T-helper 2 cell treated with Interferon-gamma antibody and Interleukin-4, amounts not matched to agents 5 μg/mL and 100 μg/mL, for 36 hours (primary cell): ENCODE results near the gene STK11.

Source experiments
- DNase-seq: peaks from one replicate; pipeline ENCODE4 v3.0.0; 2021; ENCODE audit warnings: low spot score
- H3K27ac Mint-ChIP-seq: one replicate; pipeline ENCODE4 v1.8.0; 2021; ENCODE audit warnings: mild to moderate bottlenecking, mixed read lengths
- H3K27me3 Mint-ChIP-seq: one replicate; pipeline ENCODE4 v1.8.0; 2021; ENCODE audit warnings: low read depth, mixed read lengths
- H3K36me3 Mint-ChIP-seq: one replicate; pipeline ENCODE4 v1.8.0; 2021; ENCODE audit warnings: low read depth, mixed read lengths
- H3K4me1 Mint-ChIP-seq: one replicate; pipeline ENCODE4 v1.8.0; 2021; ENCODE audit warnings: low read depth, mixed read lengths
- H3K4me3 Mint-ChIP-seq: one replicate; pipeline ENCODE4 v1.8.0; 2022; ENCODE audit warnings: mild to moderate bottlenecking, moderate library complexity, mixed read lengths
- H3K9me3 Mint-ChIP-seq: one replicate; pipeline ENCODE4 v1.8.0; 2021; ENCODE audit warnings: mixed read lengths

The STK11 gene

GRCh38 chr19:1211494-1212234, 6.1 kb downstream of the STK11 start:
- Mint-ChIP-seq H3K27ac (peak overlapping the region; percentile 41), H3K9me3 (no peaks in the 10 kb centered on the region), H3K27me3 (no peaks in the 10 kb centered on the region), H3K36me3 (peaks cover 29% of the 10 kb centered on the region), H3K4me3 (peak overlapping the region; percentile 46), H3K4me1 (peaks cover 37% of the 10 kb centered on the region)
- no peak for DNase-seq

GRCh38 chr19:1213391-1214286, 8.1 kb downstream of the STK11 start:
- Mint-ChIP-seq H3K36me3 (peaks cover 15% of the 10 kb centered on the region), H3K27ac (peak overlapping the region; percentile 96), H3K4me1 (peaks cover 28% of the 10 kb centered on the region), H3K9me3 (no peaks in the 10 kb centered on the region), H3K4me3 (peak overlapping the region; percentile 83), H3K27me3 (no peaks in the 10 kb centered on the region)
- DNase-seq = peak; percentile 59

GRCh38 chr19:1214299-1214861, 8.8 kb downstream of the STK11 start:
- no peak for DNase-seq
- H3K27me3 Mint-ChIP-seq = no peaks in the 10 kb centered on the region
- H3K27ac Mint-ChIP-seq = peak overlapping the region; percentile 96
- peaks cover 15% of the 10 kb centered on the region for H3K36me3 Mint-ChIP-seq
- H3K4me3 Mint-ChIP-seq = peak overlapping the region; percentile 83
- no peaks in the 10 kb centered on the region for H3K9me3 Mint-ChIP-seq
- peaks cover 28% of the 10 kb centered on the region for H3K4me1 Mint-ChIP-seq

GRCh38 chr19:1214862-1215731, 9.5 kb downstream of the STK11 start:
- Mint-ChIP-seq H3K27ac (no peak overlapping the region), H3K27me3 (no peaks in the 10 kb centered on the region), H3K4me3 (no peak overlapping the region), H3K4me1 (peaks cover 25% of the 10 kb centered on the region), H3K9me3 (no peaks in the 10 kb centered on the region), H3K36me3 (peaks cover 13% of the 10 kb centered on the region)
- DNase-seq = no peak

GRCh38 chr19:1216756-1217155, 11.2 kb downstream of the STK11 start:
- H3K4me1 Mint-ChIP-seq = peaks cover 17% of the 10 kb centered on the region
- DNase-seq = no peak
- H3K9me3 Mint-ChIP-seq = no peaks in the 10 kb centered on the region
- H3K27me3 Mint-ChIP-seq = no peaks in the 10 kb centered on the region
- no peak overlapping the region for H3K4me3 Mint-ChIP-seq
- peaks cover 10% of the 10 kb centered on the region for H3K36me3 Mint-ChIP-seq
- no peak overlapping the region for H3K27ac Mint-ChIP-seq

- Mint-ChIP-seq H3K9me3 (no peaks in the 10 kb centered on the region), H3K27ac (no peak overlapping the region), H3K4me3 (no peak overlapping the region), H3K27me3 (no peaks in the 10 kb centered on the region), H3K36me3 (peaks cover 9% of the 10 kb centered on the region), H3K4me1 (peaks cover 16% of the 10 kb centered on the region)
- DNase-seq = no peak
Observed at GRCh38 chr19:1217366-1217765, 11.8 kb downstream of the STK11 start.

- no peaks in the 10 kb centered on the region for H3K9me3 Mint-ChIP-seq
- no peak for DNase-seq
Observed at GRCh38 chr19:1218751-1219567, 13.4 kb downstream of the STK11 start.

GRCh38 chr19:1219786-1220476, 14.4 kb downstream of the STK11 start:
- no peak overlapping the region for H3K4me3 Mint-ChIP-seq
- H3K27ac Mint-ChIP-seq = no peak overlapping the region
- H3K27me3 Mint-ChIP-seq = no peaks in the 10 kb centered on the region
- H3K4me1 Mint-ChIP-seq = peaks cover 3% of the 10 kb centered on the region
- no peaks in the 10 kb centered on the region for H3K9me3 Mint-ChIP-seq
- no peaks in the 10 kb centered on the region for H3K36me3 Mint-ChIP-seq
- DNase-seq = no peak

More at GRCh38 chr19:1218751-1219567, 13.4 kb downstream of the STK11 start:
- Mint-ChIP-seq H3K27ac (no peak overlapping the region), H3K4me1 (peaks cover 7% of the 10 kb centered on the region), H3K4me3 (no peak overlapping the region), H3K36me3 (peaks cover 2% of the 10 kb centered on the region), H3K27me3 (no peaks in the 10 kb centered on the region)

GRCh38 chr19:1220477-1220930, 14.9 kb downstream of the STK11 start:
- H3K9me3 Mint-ChIP-seq = no peaks in the 10 kb centered on the region
- no peaks in the 10 kb centered on the region for H3K36me3 Mint-ChIP-seq
- no peak overlapping the region for H3K4me3 Mint-ChIP-seq
- H3K27ac Mint-ChIP-seq = no peak overlapping the region
- no peaks in the 10 kb centered on the region for H3K27me3 Mint-ChIP-seq
- DNase-seq = no peak
- H3K4me1 Mint-ChIP-seq = peaks cover 3% of the 10 kb centered on the region

GRCh38 chr19:1220976-1221903, 15.7 kb downstream of the STK11 start:
- no peak overlapping the region for H3K27ac Mint-ChIP-seq
- no peaks in the 10 kb centered on the region for H3K4me1 Mint-ChIP-seq
- H3K27me3 Mint-ChIP-seq = no peaks in the 10 kb centered on the region
- no peaks in the 10 kb centered on the region for H3K9me3 Mint-ChIP-seq
- H3K36me3 Mint-ChIP-seq = no peaks in the 10 kb centered on the region
- no peak overlapping the region for H3K4me3 Mint-ChIP-seq
- DNase-seq = no peak

- no peaks in the 10 kb centered on the region for H3K4me1 Mint-ChIP-seq
- no peaks in the 10 kb centered on the region for H3K36me3 Mint-ChIP-seq
- DNase-seq = no peak
- no peaks in the 10 kb centered on the region for H3K9me3 Mint-ChIP-seq
- no peak overlapping the region for H3K4me3 Mint-ChIP-seq
- no peak overlapping the region for H3K27ac Mint-ChIP-seq
- H3K27me3 Mint-ChIP-seq = no peaks in the 10 kb centered on the region
Observed at GRCh38 chr19:1221904-1222255, 16.3 kb downstream of the STK11 start.

- Mint-ChIP-seq H3K4me1 (no peaks in the 10 kb centered on the region), H3K4me3 (no peak overlapping the region), H3K27ac (no peak overlapping the region), H3K9me3 (no peaks in the 10 kb centered on the region), H3K27me3 (no peaks in the 10 kb centered on the region), H3K36me3 (no peaks in the 10 kb centered on the region)
- DNase-seq = no peak
Observed at GRCh38 chr19:1222394-1222793, 16.8 kb downstream of the STK11 start.
